Activated naive CD8-positive, alpha-beta T cell treated with anti-CD3 and anti-CD28 coated beads for 36 hours (primary cell): ENCODE results near the gene FIP1L1. TPM values are rescaled to one million over a fixed set of nuclear protein-coding genes. Genes with fewer than 3 reads are reported as not detected.
"Not testable (repeated sequence)": the region's sequence is repeated elsewhere in the genome, so short reads cannot be mapped to it uniquely, and the experiment has no call there.

Experiments
- DNase-seq: peaks from one replicate; pipeline ENCODE4 v3.0.0; 2021
- H3K27ac Mint-ChIP-seq: one replicate; pipeline ENCODE4 v1.8.0; 2022; ENCODE audit warnings: mild to moderate bottlenecking, moderate library complexity, mixed read lengths
- H3K27me3 Mint-ChIP-seq: one replicate; pipeline ENCODE4 v1.8.0; 2022; ENCODE audit warnings: mild to moderate bottlenecking, mixed read lengths
- H3K36me3 Mint-ChIP-seq: one replicate; pipeline ENCODE4 v1.8.0; 2021; ENCODE audit warnings: mild to moderate bottlenecking, mixed read lengths
- H3K4me1 Mint-ChIP-seq: one replicate; pipeline ENCODE4 v1.8.0; 2021; ENCODE audit warnings: mixed read lengths
- H3K4me3 Mint-ChIP-seq: one replicate; pipeline ENCODE4 v1.8.0; 2022; ENCODE audit warnings: mild to moderate bottlenecking, moderate library complexity, mixed read lengths
- H3K9me3 Mint-ChIP-seq: one replicate; pipeline ENCODE4 v1.8.0; 2022; ENCODE audit warnings: mixed read lengths
- total RNA-seq, 2 experiments: library from RNA; stranded (reverse); gene quantifications; one replicate each; pipeline ENCODE4 v1.2.3, GENCODE V29; 2021

FIP1L1 gene
- total RNA-seq, 2 experiments from 2014 or later, result 76.6 to 82.3 TPM

DNA sequence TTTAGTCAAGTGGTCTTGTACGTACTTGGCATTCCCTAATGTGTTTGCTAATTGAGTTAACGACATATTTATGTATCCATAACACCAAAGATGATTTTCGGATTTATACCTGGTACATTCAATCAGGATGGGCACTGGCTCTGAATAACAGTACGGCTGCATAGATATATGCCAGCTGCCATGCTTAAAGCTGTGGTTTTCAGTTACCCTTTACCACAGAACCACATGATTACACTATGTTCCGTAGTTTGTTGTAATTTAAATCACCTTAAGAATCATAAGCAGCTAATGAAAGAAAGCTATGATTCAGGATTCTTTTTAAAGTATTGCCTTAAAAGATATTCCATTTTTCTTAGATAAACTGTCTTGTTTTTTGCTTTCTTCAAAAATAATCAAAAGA lies 53.6 kb downstream of the FIP1L1 start:
- no peak for DNase-seq
- Mint-ChIP-seq H3K36me3 (peaks cover 28% of the 10 kb centered on the region), H3K9me3 (no peaks in the 10 kb centered on the region), H3K27ac (no peak overlapping the region), H3K4me1 (peaks cover 21% of the 10 kb centered on the region), H3K27me3 (no peaks in the 10 kb centered on the region), H3K4me3 (no peak overlapping the region)

DNA sequence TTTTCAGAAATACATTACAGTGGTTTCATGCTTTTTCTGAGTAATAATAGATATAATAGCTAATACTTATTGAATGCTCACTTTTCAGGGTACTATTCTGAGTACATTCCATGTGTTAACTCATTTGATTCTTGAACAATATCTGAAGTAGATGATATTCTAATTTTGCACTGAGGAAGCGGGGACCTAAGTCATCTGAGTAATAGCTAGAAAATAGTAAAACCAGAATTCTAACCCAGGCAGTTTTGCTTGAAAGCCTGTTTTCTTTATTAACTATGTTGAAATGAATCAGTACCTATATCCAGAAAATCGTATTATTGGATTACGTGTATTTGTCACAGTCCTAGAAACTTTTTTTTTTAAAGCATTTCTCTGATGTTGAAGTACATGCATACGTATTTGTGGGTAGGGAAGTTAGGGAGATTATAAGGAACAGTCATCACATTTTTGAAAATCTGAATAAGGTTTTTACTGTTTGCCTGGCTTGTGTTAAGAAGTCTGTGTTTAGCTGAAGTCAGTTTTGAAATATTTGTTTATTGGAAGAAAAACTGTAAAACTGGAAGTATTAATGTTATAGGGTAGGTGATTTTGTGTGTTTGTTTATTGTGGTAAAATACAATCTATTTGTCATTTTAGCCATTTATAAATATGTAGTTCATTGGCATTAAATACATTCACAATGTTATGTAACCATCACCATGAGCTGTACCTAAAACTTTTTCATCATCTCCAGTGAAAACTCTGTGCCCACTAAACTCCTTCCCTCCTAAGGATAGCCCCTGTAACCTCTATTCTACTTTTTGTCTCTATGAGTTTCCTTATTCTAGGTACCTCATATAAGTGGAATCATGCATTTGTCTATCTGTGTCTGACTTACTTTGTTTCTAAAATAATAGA lies 55.3 kb downstream of the FIP1L1 start:
- Mint-ChIP-seq H3K4me3 (no peak overlapping the region), H3K9me3 (no peaks in the 10 kb centered on the region), H3K27ac (no peak overlapping the region), H3K36me3 (peaks cover 35% of the 10 kb centered on the region), H3K27me3 (no peaks in the 10 kb centered on the region), H3K4me1 (peaks cover 19% of the 10 kb centered on the region)
- DNase-seq, result no peak

DNA sequence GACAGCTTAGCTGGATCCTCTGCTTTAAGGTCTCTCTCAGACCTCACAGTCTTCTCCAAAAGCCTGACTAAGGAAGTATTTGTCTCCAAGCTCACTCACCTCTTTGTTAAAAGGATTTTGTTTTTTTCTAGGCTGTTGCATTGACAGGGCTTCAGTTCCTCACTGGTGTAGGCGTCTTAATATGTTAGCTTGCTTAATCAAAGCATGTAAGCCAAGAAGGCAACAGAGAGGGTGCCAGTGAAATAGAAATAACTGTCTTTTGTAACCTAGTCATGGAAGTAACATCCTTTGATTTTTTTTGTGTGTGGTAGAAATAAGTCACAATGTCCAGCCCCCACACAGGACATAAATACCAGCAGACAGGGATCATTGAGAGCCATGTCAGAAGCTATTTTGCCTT lies 58.8 kb downstream of the FIP1L1 start:
- Mint-ChIP-seq H3K36me3 (peaks cover 26% of the 10 kb centered on the region), H3K27ac (no peak overlapping the region), H3K4me1 (peaks cover 10% of the 10 kb centered on the region)

DNA sequence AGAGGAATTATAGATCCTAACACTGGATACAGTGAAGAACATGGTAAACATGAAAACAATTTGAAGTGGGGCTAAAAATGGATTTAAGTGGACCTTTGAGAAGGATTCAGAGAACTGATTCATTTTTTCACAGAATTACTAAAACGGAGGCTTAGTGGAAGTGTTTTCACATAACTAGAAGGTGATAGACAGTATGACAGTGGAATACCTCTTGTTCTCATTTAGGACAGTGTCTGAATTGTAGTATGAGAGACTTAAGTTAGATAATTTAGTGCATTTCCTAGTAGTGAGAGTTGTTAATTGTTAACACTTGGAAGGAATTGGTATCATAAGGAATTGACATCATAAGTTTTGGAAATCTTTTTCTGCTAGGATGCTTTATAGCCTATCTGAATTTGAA lies 64.1 kb downstream of the FIP1L1 start:
- no peak overlapping the region for H3K27ac Mint-ChIP-seq
- no peak for DNase-seq
- peaks cover 8% of the 10 kb centered on the region for H3K4me1 Mint-ChIP-seq
- no peaks in the 10 kb centered on the region for H3K9me3 Mint-ChIP-seq
- H3K36me3 Mint-ChIP-seq, result peaks cover 33% of the 10 kb centered on the region
- H3K27me3 Mint-ChIP-seq, result no peaks in the 10 kb centered on the region
- H3K4me3 Mint-ChIP-seq, result no peak overlapping the region

More for the DNA sequence above, 58.8 kb downstream of the FIP1L1 start:
- no peaks in the 10 kb centered on the region for H3K9me3 Mint-ChIP-seq
- no peak overlapping the region for H3K4me3 Mint-ChIP-seq
- DNase-seq, result no peak
- no peaks in the 10 kb centered on the region for H3K27me3 Mint-ChIP-seq

DNA sequence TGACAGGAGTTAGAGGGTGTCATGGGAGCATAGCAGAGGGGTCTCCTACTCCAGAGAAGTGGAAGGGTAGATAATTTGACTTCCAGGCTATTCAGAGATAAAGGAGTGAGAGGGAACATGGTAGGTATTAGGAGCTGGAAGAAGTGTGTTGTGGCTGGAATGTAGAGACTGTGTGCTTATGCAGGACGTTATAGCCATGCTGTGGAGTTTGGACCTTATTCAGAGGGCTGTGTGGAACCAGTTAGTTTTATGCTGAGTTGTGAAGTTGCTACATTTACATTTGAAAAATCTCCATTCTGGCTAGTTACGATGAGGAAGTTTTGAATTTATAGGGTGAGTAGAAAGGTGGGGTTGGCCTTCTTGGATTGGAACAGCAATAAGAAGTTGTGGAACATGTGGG lies 67.5 kb downstream of the FIP1L1 start:
- H3K9me3 Mint-ChIP-seq, result no peaks in the 10 kb centered on the region
- H3K4me3 Mint-ChIP-seq, result no peak overlapping the region
- no peak for DNase-seq
- peaks cover 35% of the 10 kb centered on the region for H3K36me3 Mint-ChIP-seq
- H3K27me3 Mint-ChIP-seq, result no peaks in the 10 kb centered on the region
- no peak overlapping the region for H3K27ac Mint-ChIP-seq
- peaks cover 9% of the 10 kb centered on the region for H3K4me1 Mint-ChIP-seq

DNA sequence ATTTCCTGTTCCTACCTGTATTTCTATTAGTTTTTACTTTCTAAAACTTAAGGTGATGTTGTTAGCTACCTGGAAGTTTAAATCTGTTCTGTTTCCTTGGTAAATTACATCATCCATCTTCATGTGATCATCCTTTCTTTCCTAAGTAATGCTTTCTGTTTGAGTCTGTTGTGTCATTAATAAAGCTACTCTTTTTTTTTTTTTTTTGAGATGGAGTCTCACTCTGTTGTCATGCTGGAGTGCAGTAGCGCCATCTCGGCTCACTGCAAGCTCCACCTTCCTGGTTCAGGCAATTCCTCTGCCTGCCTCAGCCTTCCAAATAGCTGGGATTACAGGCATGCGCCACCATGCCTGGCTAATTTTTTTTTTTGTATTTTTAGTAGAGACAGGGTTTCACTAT lies 73.3 kb downstream of the FIP1L1 start:
- Mint-ChIP-seq H3K4me3 (no peak overlapping the region), H3K9me3 (no peaks in the 10 kb centered on the region), H3K27me3 (no peaks in the 10 kb centered on the region), H3K27ac (peak overlapping the region; percentile 54), H3K4me1 (peaks cover 16% of the 10 kb centered on the region), H3K36me3 (peaks cover 45% of the 10 kb centered on the region)
- no peak for DNase-seq

DNA sequence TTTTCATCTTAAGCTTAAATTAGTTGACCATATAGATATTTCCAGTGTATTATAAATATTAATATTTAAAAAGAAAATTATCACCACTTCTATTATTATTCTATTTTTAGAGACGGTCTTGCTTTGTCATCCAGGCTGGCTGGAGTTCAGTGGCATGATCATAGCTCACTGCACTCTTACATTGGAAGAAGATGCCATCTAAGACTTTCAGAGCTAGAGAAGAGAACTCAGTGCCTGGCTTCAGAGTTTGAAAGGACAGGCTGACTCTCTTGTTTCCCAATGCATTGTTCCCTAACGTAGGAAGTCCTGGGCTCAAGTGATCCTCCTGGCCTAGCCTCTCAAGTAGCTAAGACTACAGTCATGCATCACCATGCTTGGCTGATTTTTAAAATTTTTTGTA lies 75.9 kb downstream of the FIP1L1 start:
- no peak overlapping the region for H3K27ac Mint-ChIP-seq
- no peak for DNase-seq
- peaks cover 45% of the 10 kb centered on the region for H3K36me3 Mint-ChIP-seq
- H3K27me3 Mint-ChIP-seq, result no peaks in the 10 kb centered on the region
- no peak overlapping the region for H3K4me3 Mint-ChIP-seq
- peaks cover 10% of the 10 kb centered on the region for H3K4me1 Mint-ChIP-seq
- no peaks in the 10 kb centered on the region for H3K9me3 Mint-ChIP-seq

DNA sequence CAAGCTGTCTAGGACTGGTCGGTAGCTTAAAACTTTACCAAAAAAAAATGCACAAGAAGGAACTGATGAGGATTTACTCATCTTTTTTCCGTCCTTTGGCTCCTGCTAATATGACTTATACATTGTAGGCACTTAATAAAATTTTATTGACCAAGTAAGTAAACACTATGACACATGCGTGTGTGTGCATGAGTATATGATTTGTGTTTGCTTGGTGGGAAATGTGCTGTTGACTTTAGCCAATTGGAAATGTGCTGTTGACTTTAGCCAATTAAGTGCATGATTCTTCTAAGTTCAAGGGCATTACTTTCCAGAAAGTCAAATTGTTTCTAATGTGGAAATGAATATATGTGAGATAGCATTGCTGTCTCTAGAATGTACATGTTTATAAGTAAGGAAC lies 78.3 kb downstream of the FIP1L1 start:
- Mint-ChIP-seq H3K27ac (no peak overlapping the region), H3K27me3 (no peaks in the 10 kb centered on the region), H3K9me3 (no peaks in the 10 kb centered on the region), H3K4me3 (no peak overlapping the region), H3K36me3 (peaks cover 45% of the 10 kb centered on the region), H3K4me1 (peaks cover 2% of the 10 kb centered on the region)
- no peak for DNase-seq

DNA sequence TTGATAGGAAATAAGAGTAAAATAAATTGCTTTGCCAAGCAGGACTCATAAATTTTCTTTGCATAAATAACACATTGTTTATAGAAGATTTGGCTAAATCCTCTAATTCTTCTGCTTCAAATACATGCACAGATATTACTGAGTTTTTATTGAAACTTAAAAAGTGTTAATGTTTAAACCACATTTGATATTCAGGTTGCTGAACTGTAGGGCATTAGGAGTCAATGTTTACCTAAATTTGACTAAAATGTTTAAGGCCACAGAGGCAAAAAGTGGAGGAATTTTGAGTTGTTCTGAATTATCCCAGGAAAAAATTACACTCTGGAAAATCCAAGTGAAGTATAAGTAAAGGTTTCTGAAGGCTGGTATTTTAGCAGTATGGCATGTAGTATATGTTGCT lies 78.7 kb downstream of the FIP1L1 start:
- Mint-ChIP-seq H3K36me3 (peaks cover 46% of the 10 kb centered on the region), H3K27ac (no peak overlapping the region), H3K27me3 (no peaks in the 10 kb centered on the region), H3K4me3 (no peak overlapping the region), H3K9me3 (no peaks in the 10 kb centered on the region), H3K4me1 (no peaks in the 10 kb centered on the region)
- DNase-seq, result no peak

DNA sequence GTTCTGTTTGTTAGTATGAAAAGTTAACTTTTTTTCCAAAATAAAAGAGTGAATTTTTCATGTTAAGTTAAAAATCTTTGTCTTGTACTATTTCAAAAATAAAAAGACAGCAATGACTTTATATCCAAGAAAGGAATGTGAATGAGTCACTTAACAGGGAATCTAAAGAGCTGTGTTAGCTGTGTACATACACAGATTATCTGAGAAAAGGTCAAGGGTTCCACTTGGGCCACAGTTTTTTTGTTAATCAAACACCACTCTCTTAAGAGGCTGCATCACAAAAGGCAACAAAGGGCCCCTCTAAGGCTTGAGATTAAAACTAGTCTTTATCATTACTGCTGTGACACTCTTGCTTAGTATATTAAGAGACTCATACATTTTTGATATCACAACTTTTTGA lies 82.1 kb downstream of the FIP1L1 start:
- H3K36me3 Mint-ChIP-seq, result peaks cover 37% of the 10 kb centered on the region
- DNase-seq, result no peak
- H3K4me1 Mint-ChIP-seq, result no peaks in the 10 kb centered on the region
- no peaks in the 10 kb centered on the region for H3K9me3 Mint-ChIP-seq
- no peaks in the 10 kb centered on the region for H3K27me3 Mint-ChIP-seq
- no peak overlapping the region for H3K27ac Mint-ChIP-seq
- H3K4me3 Mint-ChIP-seq, result no peak overlapping the region

DNA sequence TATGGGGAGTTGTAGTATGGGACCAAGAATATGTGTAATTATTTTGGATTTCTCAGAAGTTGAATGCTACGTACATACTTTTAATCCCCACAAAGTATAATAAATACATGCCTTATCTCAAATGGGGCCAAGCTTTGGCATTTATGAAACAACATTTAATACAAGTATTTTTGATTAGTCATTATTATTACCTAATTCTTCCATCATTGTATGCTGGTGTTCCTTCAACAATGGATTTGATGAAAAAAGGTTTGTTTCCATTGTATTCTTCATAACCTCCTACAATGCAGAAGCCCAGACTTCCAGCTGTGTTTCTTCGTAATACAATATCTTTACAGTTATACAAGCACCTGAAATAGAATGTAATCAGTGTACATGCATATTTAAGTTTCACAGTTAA lies 83.8 kb downstream of the FIP1L1 start:
- H3K36me3 Mint-ChIP-seq, result peaks cover 22% of the 10 kb centered on the region
- H3K27ac Mint-ChIP-seq, result no peak overlapping the region
- DNase-seq, result no peak
- H3K9me3 Mint-ChIP-seq, result no peaks in the 10 kb centered on the region
- H3K27me3 Mint-ChIP-seq, result no peaks in the 10 kb centered on the region
- no peak overlapping the region for H3K4me3 Mint-ChIP-seq
- no peaks in the 10 kb centered on the region for H3K4me1 Mint-ChIP-seq

DNA sequence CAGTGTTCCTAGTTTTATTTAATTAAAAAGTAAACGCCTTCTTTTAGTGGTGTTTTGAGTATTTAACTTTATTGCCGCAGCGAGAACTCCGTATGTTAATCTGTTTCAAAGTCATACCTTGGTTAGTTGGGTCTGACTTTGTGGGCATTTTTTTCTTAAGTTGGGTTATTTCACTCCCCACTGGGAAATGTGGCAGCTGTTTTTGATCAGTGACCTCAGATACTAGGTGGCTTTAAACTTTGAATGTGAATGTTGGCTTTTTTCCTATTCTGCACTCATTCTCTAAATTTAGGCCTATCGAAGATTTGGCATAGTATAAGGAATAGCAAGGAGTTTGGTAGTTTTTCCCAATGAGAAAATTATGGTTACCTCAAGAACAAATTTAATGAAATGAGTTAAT lies 85.9 kb downstream of the FIP1L1 start:
- Mint-ChIP-seq H3K27ac (no peak overlapping the region), H3K9me3 (peaks cover 11% of the 10 kb centered on the region), H3K4me1 (no peaks in the 10 kb centered on the region), H3K36me3 (peaks cover 23% of the 10 kb centered on the region), H3K27me3 (no peaks in the 10 kb centered on the region), H3K4me3 (no peak overlapping the region)
- DNase-seq, result no peak

DNA sequence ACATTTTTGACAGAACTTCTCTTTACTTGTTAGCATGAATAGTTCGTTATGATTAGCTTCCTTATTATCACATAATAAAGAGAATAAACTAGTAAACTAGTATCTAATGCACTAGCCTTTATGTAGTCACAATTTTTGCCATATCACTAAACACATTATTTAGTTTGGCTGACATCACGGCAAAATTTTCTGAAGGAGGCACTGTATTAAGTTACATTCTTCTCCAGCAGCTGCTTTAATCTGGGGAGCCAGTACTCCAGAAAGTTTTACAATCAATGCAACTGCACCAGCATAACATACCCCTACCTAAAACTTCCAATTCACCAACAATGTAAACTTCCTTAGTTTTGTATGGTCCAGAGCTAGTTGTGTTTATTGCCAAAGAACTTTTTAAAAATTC lies 87.8 kb downstream of the FIP1L1 start:
- Mint-ChIP-seq H3K4me1 (no peaks in the 10 kb centered on the region), H3K27ac (no peak overlapping the region), H3K36me3 (peaks cover 19% of the 10 kb centered on the region), H3K27me3 (no peaks in the 10 kb centered on the region), H3K9me3 (peaks cover 18% of the 10 kb centered on the region), H3K4me3 (no peak overlapping the region)
- no peak for DNase-seq

DNA sequence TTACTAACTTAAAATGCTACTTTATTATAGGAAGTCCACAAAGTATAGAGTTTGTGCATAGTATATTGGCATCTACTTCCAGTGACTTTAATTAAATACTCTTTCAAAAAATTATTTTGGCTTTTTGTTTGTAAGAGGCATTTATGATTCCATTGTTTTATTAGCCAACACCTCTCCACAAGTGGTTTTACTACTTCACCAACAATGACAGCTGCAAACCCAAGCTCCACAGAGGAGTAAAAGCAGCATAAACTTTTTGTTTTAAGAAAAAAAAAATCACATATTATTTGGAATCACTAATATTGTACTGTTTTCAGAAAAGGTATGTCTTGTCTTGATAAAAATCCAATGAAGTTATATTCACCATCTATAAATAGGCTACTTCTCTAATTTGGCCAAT lies 88.5 kb downstream of the FIP1L1 start:
- Mint-ChIP-seq H3K27ac (no peak overlapping the region), H3K9me3 (peaks cover 20% of the 10 kb centered on the region), H3K36me3 (peaks cover 16% of the 10 kb centered on the region), H3K4me1 (no peaks in the 10 kb centered on the region), H3K4me3 (no peak overlapping the region), H3K27me3 (no peaks in the 10 kb centered on the region)
- no peak for DNase-seq

DNA sequence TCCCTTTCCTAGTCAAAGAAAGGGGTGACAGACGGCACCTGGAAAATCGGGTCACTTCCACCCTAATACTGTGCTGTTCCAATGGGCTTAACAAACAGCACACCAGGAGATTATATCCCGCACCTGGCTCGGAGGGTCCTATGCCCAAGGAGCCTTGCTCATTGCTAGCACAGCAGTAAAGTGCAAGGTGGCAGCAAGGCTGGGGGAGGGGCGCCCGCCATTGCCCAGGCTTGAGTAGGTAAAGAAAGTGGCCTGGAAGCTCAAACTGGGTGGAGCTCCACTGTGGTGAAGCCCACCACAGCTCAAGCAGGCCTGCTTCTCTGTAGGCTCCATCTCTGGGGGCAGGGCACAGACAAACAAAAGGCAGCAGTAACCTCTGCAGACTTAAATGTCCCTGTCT lies 89.1 kb downstream of the FIP1L1 start:
- not testable (repeated sequence) for DNase-seq, H3K27me3 Mint-ChIP-seq, H3K27ac Mint-ChIP-seq, H3K4me3 Mint-ChIP-seq, H3K4me1 Mint-ChIP-seq
- peaks cover 12% of the 10 kb centered on the region for H3K36me3 Mint-ChIP-seq
- H3K9me3 Mint-ChIP-seq, result peaks cover 20% of the 10 kb centered on the region
